ENCODE measurements around the gene NCK2. TPM values are rescaled to one million over a fixed set of nuclear protein-coding genes. Genes with fewer than 3 reads are reported as not detected.

NCK2 gene
- total and polyA plus RNA-seq, 2 experiments from 2014 or later: 55.0 to 65.9 TPM

DNA sequence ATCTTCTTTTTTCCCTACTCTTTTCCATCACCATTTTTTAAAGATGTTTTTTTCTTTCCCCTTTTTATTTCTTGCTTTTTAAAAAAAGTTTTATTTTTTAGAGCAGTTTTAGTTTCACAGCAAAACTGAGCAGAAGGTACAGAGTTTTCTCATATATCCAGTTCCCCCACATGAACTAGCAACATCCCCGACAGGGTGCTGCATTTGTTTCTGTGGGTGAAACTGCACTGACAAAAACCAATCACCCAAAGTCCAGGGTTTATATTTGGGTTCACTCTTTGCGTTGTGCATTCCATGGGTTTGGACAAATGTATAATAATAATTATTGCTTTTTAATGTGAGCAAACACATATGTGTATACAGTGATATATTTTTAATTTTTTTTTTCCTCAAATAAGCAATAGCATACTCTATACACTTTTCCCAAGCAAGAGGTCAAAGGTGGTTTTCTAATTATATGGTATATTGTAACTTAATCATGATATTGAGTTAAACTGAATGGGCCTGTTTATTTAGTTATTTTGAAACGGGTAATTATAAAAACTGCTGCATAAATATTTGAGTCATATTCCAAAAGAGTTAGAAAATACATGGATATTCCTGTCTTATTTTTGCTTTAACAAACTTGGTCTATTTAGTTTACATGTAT, 50.3 kb downstream of the NCK2 start:
- no peaks in the 10 kb centered on the region for H3K9me3 ChIP-seq (ENCODE audit: low read depth)
- H3K4me3 ChIP-seq: no peak overlapping the region
- no peak overlapping the region for H3K27ac ChIP-seq
- no peaks in the 10 kb centered on the region for H3K27me3 ChIP-seq
- H3K4me1 ChIP-seq (ENCODE audit: low read depth): peaks cover 22% of the 10 kb centered on the region
- no peak for DNase-seq (ENCODE audit: low read depth in 1 of 2, low spot score in 1 of 2)
- no peaks in the 10 kb centered on the region for H3K36me3 ChIP-seq
- no peak for TF ChIP-seq CTCF (IDR thresholded peaks at IDR 0.05; ENCODE audit: low read depth, low read length)

DNA sequence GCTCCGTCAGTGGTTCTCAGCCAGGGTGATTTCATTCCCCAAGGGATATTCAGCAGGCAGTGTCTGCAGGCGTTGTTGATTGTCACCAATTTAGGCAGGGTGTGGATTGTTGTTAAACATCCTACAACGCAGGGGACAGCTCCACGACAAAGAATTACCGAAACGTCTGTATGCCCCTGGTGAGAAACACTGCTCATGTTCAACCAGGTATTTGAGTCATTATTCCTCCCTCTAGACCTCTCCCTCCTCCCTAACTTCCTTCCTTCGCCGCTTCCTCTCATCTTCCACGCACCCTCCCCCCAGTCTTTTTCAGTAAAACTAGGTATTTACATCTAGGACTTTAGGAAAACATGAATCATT, 50.8 kb downstream of the NCK2 start:
- peaks cover 17% of the 10 kb centered on the region for H3K4me1 ChIP-seq (ENCODE audit: low read depth)
- no peaks in the 10 kb centered on the region for H3K27me3 ChIP-seq
- no peak overlapping the region for H3K4me3 ChIP-seq
- H3K9me3 ChIP-seq (ENCODE audit: low read depth): no peaks in the 10 kb centered on the region
- H3K27ac ChIP-seq: no peak overlapping the region
- no peaks in the 10 kb centered on the region for H3K36me3 ChIP-seq
- no peak for DNase-seq (ENCODE audit: low read depth in 1 of 2, low spot score in 1 of 2)
- no peak for TF ChIP-seq CTCF (IDR thresholded peaks at IDR 0.05; ENCODE audit: low read depth, low read length)

DNA sequence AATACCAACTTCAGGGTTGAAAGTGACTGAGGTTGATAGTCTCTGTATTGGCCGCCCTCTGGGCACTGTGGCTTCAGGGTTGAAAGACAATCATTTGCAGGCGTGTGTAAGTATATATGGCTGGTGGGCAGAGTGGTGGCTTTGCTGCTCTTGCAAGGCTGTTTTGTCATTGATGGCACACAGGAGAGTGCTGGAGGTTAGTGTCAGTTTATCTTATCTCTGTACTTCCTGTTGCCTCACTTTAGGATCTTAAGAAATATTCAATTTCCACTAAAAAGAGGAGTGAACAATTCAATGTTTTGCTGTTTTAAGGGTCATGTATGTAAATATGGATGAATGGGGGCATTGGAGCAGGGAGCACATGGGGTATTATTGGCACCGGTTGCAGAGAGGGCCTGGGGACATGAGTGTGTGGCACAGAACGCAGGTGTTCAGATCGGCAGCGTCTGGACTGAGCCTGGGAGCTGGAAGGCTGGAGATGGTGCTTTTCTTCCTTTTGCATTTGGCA, 51.5 kb downstream of the NCK2 start:
- no peaks in the 10 kb centered on the region for H3K36me3 ChIP-seq
- H3K4me1 ChIP-seq (ENCODE audit: low read depth): peaks cover 17% of the 10 kb centered on the region
- no peaks in the 10 kb centered on the region for H3K9me3 ChIP-seq (ENCODE audit: low read depth)
- no peak overlapping the region for H3K4me3 ChIP-seq
- no peak for TF ChIP-seq CTCF (IDR thresholded peaks at IDR 0.05; ENCODE audit: low read depth, low read length)
- DNase-seq (ENCODE audit: low read depth in 1 of 2, low spot score in 1 of 2): peak in 1 of 2 donors; percentile 33
- no peaks in the 10 kb centered on the region for H3K27me3 ChIP-seq
- no peak overlapping the region for H3K27ac ChIP-seq

GRCh38 chr2:105796791-105797190, 52.1 kb downstream of the NCK2 start:
- Histone ChIP-seq H3K4me3 (no peak overlapping the region), H3K27me3 (no peaks in the 10 kb centered on the region), H3K9me3 (ENCODE audit: low read depth) (no peaks in the 10 kb centered on the region), H3K4me1 (ENCODE audit: low read depth) (peaks cover 17% of the 10 kb centered on the region), H3K36me3 (no peaks in the 10 kb centered on the region), H3K27ac (no peak overlapping the region)
- TF ChIP-seq CTCF (IDR thresholded peaks at IDR 0.05; ENCODE audit: low read depth, low read length): no peak
- DNase-seq (ENCODE audit: low read depth in 1 of 2, low spot score in 1 of 2): no peak

DNA sequence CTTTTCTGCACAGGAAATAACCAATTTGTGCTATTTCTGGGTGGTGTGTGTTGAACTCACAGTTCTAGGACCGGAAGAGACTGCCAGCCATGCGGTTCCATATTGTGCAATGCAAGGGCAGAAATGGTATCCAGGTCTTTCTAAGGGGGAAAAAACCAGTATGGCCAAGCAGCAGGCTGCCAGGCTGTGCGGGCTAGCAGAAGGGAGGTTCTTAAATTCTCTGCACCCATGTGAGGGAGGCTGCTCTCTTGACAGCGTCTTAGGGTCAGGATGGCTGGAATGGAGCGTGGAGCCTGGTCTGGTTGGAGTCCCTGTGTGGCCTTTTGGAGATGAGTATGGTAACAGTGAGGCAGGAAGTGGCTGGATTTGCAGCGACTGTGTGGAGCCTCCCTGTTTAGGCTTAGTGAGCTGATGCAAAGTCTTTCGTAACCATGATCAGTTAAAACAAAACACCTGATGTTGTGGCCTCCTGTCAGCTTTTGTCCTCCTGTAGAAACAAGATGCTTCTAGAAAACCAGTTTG, 52.6 kb downstream of the NCK2 start:
- no peak overlapping the region for H3K27ac ChIP-seq
- peak in 1 of 2 donors; percentile 79 for DNase-seq (ENCODE audit: low read depth in 1 of 2, low spot score in 1 of 2)

More for the DNA sequence above, 52.6 kb downstream of the NCK2 start:
- no peaks in the 10 kb centered on the region for H3K9me3 ChIP-seq (ENCODE audit: low read depth)
- no peak overlapping the region for H3K4me3 ChIP-seq
- H3K27me3 ChIP-seq: no peaks in the 10 kb centered on the region
- no peak for TF ChIP-seq CTCF (IDR thresholded peaks at IDR 0.05; ENCODE audit: low read depth, low read length)
- H3K36me3 ChIP-seq: no peaks in the 10 kb centered on the region
- peaks cover 17% of the 10 kb centered on the region for H3K4me1 ChIP-seq (ENCODE audit: low read depth)
